Activated CD8-positive, alpha-beta memory T cell treated with anti-CD3 and anti-CD28 coated beads, Interleukin-2, amount 50 U/mL, for 1 hour (primary cell): ENCODE results near the gene AP2A2.
"Not testable (repeated sequence)": the region's sequence is repeated elsewhere in the genome, so short reads cannot be mapped to it uniquely, and the experiment has no call there.

Source experiments
- DNase-seq: peaks from one replicate; pipeline ENCODE4 v3.0.0-alpha.2; 2020; ENCODE audit errors: extremely low read depth

Gene AP2A2

GRCh38 chr11:1015064-1015463 is 89.4 kb downstream of the AP2A2 start:
- no peak for DNase-seq

GRCh38 chr11:1015826-1016545 is 90.3 kb downstream of the AP2A2 start:
- no peak for DNase-seq

- DNase-seq = not testable (repeated sequence)
These were observed 91.0 kb downstream of the AP2A2 start for GRCh38 chr11:1016610-1017126.

GRCh38 chr11:1017269-1018005 is 91.8 kb downstream of the AP2A2 start:
- DNase-seq = no peak

- no peak for DNase-seq
These were observed 92.4 kb downstream of the AP2A2 start for GRCh38 chr11:1018091-1018490.

- DNase-seq = no peak
These were observed 93.7 kb downstream of the AP2A2 start for GRCh38 chr11:1019321-1019910.

- no peak for DNase-seq
These were observed 94.7 kb downstream of the AP2A2 start for GRCh38 chr11:1020211-1020905.

- no peak for DNase-seq
These were observed 96.7 kb downstream of the AP2A2 start for GRCh38 chr11:1022411-1022810.

- no peak for DNase-seq
These were observed 97.5 kb downstream of the AP2A2 start for GRCh38 chr11:1022908-1023810.

- DNase-seq = no peak
These were observed 98.3 kb downstream of the AP2A2 start for GRCh38 chr11:1023811-1024596.

- no peak for DNase-seq
These were observed 99.1 kb downstream of the AP2A2 start for GRCh38 chr11:1024597-1025409.

GRCh38 chr11:1025410-1026162 is 99.9 kb downstream of the AP2A2 start:
- DNase-seq = no peak

GRCh38 chr11:1026163-1026450 is 100.4 kb downstream of the AP2A2 start:
- DNase-seq = no peak

GRCh38 chr11:1026641-1027482 is 101.2 kb downstream of the AP2A2 start:
- no peak for DNase-seq

GRCh38 chr11:1027483-1028290 is 102.0 kb downstream of the AP2A2 start:
- DNase-seq = no peak

- no peak for DNase-seq
These were observed 102.5 kb downstream of the AP2A2 start for GRCh38 chr11:1028291-1028540.

GRCh38 chr11:1028616-1029015 is 102.9 kb downstream of the AP2A2 start:
- no peak for DNase-seq
